Glutamatergic neuron (in vitro differentiated cells): ENCODE data around the gene ATP9B. TPM values are rescaled to one million over a fixed set of nuclear protein-coding genes. Genes with fewer than 3 reads are reported as not detected.

ENCODE experiments used
- DNase-seq: peaks from one replicate; pipeline ENCODE4 v3.0.0; 2022
- H3K27ac Mint-ChIP-seq: one replicate; pipeline ENCODE4 v1.8.0; 2020; ENCODE audit warnings: mild to moderate bottlenecking, mixed read lengths, inconsistent platforms; ENCODE audit not compliant: unreplicated experiment
- H3K27me3 Mint-ChIP-seq: one replicate; pipeline ENCODE4 v1.8.0; 2020; ENCODE audit warnings: mild to moderate bottlenecking, moderate library complexity, mixed read lengths, inconsistent platforms; ENCODE audit not compliant: unreplicated experiment
- H3K36me3 Mint-ChIP-seq: one replicate; pipeline ENCODE4 v1.8.0; 2020; ENCODE audit warnings: mild to moderate bottlenecking, mixed read lengths, inconsistent platforms; ENCODE audit not compliant: unreplicated experiment
- H3K4me1 Mint-ChIP-seq: one replicate; pipeline ENCODE4 v1.8.0; 2020; ENCODE audit warnings: mild to moderate bottlenecking, low read depth, mixed read lengths, inconsistent platforms; ENCODE audit not compliant: unreplicated experiment
- H3K4me3 Mint-ChIP-seq: one replicate; pipeline ENCODE4 v1.8.0; 2020; ENCODE audit warnings: mild to moderate bottlenecking, mixed read lengths, inconsistent platforms; ENCODE audit not compliant: unreplicated experiment
- H3K9me3 Mint-ChIP-seq: one replicate; pipeline ENCODE4 v1.8.0; 2020; ENCODE audit warnings: mild to moderate bottlenecking, moderate library complexity, mixed read lengths, inconsistent platforms; ENCODE audit not compliant: unreplicated experiment
- total RNA-seq: library from RNA; stranded (reverse); fragmentation: NEBNext Ultra II Directional; extraction: Animal tissue kit (Norgen Biotek cat#: 25700); gene quantifications from one replicate; pipeline ENCODE4 v1.2.1, GENCODE V29; 2021; ENCODE audit not compliant: unreplicated experiment
- TF ChIP-seq, protein P1 (sequence below): fragments of 200-600 bp; sonication (generic); IDR thresholded peaks from one replicate; pipeline ENCODE4 v1.5.0; 2021; ENCODE audit not compliant: partially characterized antibody, unreplicated experiment

Gene ATP9B
- total RNA-seq, 1 donor from 2014 or later = 62.6 TPM

DNA sequence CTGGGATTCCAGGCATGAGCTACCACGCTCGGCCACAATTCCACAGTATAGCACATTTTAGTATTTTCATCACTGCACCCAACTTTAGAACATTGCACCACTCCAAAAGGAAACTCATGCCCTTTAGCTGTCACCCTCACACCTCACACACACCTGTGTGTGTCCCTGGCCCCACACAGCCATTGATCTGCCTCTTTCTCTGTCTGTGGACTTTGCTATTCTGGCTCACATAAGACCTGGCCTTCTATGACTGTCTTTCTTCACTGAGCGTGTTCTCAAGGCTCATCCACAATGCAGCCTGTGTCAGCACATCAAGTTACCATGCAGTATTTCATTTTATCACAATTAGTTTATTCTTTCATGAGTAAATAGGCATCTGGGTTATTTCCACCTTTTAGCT lies 19.7 kb upstream of the ATP9B start:
- H3K27ac Mint-ChIP-seq = no peak overlapping the region
- H3K4me3 Mint-ChIP-seq = no peak overlapping the region
- H3K27me3 Mint-ChIP-seq = peaks cover 6% of the 10 kb centered on the region
- no peaks in the 10 kb centered on the region for H3K9me3 Mint-ChIP-seq
- TF ChIP-seq, protein P1, sequence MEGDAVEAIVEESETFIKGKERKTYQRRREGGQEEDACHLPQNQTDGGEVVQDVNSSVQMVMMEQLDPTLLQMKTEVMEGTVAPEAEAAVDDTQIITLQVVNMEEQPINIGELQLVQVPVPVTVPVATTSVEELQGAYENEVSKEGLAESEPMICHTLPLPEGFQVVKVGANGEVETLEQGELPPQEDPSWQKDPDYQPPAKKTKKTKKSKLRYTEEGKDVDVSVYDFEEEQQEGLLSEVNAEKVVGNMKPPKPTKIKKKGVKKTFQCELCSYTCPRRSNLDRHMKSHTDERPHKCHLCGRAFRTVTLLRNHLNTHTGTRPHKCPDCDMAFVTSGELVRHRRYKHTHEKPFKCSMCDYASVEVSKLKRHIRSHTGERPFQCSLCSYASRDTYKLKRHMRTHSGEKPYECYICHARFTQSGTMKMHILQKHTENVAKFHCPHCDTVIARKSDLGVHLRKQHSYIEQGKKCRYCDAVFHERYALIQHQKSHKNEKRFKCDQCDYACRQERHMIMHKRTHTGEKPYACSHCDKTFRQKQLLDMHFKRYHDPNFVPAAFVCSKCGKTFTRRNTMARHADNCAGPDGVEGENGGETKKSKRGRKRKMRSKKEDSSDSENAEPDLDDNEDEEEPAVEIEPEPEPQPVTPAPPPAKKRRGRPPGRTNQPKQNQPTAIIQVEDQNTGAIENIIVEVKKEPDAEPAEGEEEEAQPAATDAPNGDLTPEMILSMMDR = no peak
- peaks cover 5% of the 10 kb centered on the region for H3K36me3 Mint-ChIP-seq
- H3K4me1 Mint-ChIP-seq = no peaks in the 10 kb centered on the region
- DNase-seq = no peak

DNA sequence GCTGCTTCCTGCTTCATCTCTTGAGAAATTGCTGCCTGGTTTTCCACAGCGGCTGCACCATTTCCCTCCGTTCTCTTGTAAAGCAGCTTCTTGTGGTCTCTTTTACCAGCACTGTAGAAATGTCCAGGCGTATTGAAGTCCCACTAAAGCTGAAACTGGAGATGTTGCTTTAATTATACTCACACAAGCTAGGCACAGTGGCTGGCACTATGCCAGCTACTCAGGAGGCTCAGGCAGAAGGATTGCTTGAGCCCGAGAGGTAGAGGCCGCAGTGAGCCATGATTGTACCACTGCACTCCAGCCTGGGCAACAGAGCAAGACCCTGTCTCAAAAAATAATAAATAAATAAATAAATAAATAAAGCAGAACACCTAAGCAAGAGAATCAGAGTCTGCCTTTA lies 19.2 kb upstream of the ATP9B start:
- no peak for DNase-seq
- H3K27ac Mint-ChIP-seq = no peak overlapping the region
- H3K4me3 Mint-ChIP-seq = no peak overlapping the region
- peaks cover 6% of the 10 kb centered on the region for H3K27me3 Mint-ChIP-seq
- TF ChIP-seq, protein P1 = no peak
- no peaks in the 10 kb centered on the region for H3K4me1 Mint-ChIP-seq
- H3K9me3 Mint-ChIP-seq = no peaks in the 10 kb centered on the region
- H3K36me3 Mint-ChIP-seq = peaks cover 5% of the 10 kb centered on the region

DNA sequence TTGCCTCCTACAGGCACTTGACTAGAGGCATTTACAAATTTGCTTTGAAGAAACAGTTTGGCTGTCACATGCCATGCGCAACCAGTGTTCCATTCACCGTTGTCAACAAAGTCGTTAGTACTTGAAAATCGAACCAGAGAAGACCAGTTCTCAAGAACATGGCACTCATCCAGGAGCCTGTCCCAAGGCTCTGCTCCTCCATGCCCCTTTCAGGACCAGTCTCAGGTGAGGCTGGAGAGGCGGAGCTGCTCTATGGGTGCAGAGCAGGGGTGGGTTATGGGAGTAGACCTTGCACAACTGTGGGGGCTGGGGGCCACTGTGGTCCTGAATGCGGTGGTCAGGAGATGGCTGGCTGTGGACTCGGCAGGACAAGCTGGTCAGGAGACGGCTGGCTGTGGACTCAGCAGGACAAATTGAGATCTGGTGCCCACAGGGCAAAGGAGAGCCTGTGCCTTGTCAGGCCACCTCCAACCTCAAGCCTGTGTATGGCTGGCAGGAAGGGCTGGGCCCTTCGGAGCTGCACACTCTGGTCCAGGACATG lies 12.3 kb upstream of the ATP9B start:
- Mint-ChIP-seq H3K4me3 (no peak overlapping the region), H3K27ac (no peak overlapping the region), H3K27me3 (peaks cover 4% of the 10 kb centered on the region), H3K36me3 (no peaks in the 10 kb centered on the region), H3K9me3 (no peaks in the 10 kb centered on the region), H3K4me1 (peaks cover 2% of the 10 kb centered on the region)
- TF ChIP-seq, protein P1 = no peak
- no peak for DNase-seq

DNA sequence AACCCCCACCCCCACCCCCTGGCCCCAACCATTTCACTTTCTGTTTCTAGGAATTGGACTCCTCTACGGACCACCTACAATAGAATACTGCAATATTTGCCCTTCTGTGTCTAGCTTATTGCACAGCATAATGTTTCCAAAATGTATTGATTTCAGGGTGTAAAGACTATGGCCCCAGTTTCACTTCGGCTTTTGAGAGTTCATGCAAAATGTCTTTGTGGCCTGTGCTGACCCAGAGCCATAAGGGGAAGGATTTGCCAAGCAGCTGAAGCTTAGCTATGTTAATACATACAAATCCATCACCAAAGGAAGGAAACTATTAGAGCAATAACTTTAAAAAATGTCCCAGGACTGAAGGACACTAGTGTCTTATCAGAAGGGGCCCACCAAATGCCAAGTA lies 11.2 kb upstream of the ATP9B start:
- Mint-ChIP-seq H3K4me3 (no peak overlapping the region), H3K27me3 (peaks cover 3% of the 10 kb centered on the region)
- DNase-seq = no peak

DNA sequence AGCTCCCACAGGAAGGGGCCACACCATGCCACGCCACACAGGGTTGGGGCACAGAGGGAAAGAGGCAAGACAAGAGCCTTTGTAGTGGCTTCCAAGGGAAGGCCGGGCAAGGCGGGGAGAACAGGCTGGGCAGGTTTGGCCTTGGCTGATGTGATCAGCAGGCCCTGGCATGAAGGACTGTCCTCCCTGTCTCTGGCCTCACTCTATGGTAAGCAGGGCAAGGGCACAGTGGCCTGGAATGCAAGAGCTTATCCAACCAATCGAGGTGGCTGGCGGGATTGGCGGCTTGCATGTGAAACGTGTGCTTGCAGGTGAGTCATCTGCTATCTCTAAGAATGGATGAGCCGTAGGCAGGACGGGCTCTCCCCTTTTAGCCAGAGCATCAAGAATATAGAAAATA lies 6.4 kb upstream of the ATP9B start:
- Mint-ChIP-seq H3K4me1 (peaks cover 9% of the 10 kb centered on the region), H3K4me3 (no peak overlapping the region), H3K27me3 (peaks cover 25% of the 10 kb centered on the region), H3K27ac (no peak overlapping the region), H3K36me3 (peaks cover 23% of the 10 kb centered on the region), H3K9me3 (peaks cover 13% of the 10 kb centered on the region)
- TF ChIP-seq, protein P1 = no peak
- DNase-seq = no peak

More for the DNA sequence above, 11.2 kb upstream of the ATP9B start:
- Mint-ChIP-seq H3K36me3 (no peaks in the 10 kb centered on the region), H3K9me3 (no peaks in the 10 kb centered on the region), H3K27ac (no peak overlapping the region), H3K4me1 (peaks cover 2% of the 10 kb centered on the region)
- TF ChIP-seq, protein P1 = no peak
